Measurements from ENCODE around the gene ZRSR2. TPM values are rescaled to one million over a fixed set of nuclear protein-coding genes. Genes with fewer than 3 reads are reported as not detected.

Gene ZRSR2
- total RNA-seq, 6 donors from 2014 or later = 8.2 to 46.1 (median 15.4) TPM

DNA sequence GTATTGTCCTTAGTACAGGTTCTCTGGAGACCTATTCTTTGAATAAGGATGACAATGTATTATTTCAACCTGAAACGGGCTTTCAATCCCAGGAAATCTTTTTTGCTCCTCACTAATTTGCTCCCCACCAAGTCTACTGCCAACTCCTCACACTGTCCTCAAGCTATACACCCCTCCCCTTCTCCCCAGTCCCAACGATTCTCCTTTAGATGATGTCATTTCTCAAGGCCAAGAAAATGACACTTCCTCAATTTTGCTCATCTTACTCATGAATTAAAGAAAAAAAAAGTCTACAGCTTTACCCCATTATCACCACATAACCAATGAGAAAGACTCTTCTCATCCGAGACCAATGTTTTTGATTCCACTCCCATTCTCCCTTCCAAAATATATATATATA is 43.8 kb downstream of the ZRSR2 start:
- H3K27ac ChIP-seq = no peak overlapping the region
- WGBS, 2 donors = 71 to 74% methylated on average over 3 of the region's 3 CpGs
- DNase-seq (no peak), ATAC-seq (ENCODE audit: low FRiP score in 2 of 2) (no peak)
- no peaks in the 10 kb centered on the region for H3K9me3 ChIP-seq
- no peak overlapping the region for H3K4me3 ChIP-seq
- H3K27me3 ChIP-seq = no peaks in the 10 kb centered on the region
- TF ChIP-seq, protein P1, sequence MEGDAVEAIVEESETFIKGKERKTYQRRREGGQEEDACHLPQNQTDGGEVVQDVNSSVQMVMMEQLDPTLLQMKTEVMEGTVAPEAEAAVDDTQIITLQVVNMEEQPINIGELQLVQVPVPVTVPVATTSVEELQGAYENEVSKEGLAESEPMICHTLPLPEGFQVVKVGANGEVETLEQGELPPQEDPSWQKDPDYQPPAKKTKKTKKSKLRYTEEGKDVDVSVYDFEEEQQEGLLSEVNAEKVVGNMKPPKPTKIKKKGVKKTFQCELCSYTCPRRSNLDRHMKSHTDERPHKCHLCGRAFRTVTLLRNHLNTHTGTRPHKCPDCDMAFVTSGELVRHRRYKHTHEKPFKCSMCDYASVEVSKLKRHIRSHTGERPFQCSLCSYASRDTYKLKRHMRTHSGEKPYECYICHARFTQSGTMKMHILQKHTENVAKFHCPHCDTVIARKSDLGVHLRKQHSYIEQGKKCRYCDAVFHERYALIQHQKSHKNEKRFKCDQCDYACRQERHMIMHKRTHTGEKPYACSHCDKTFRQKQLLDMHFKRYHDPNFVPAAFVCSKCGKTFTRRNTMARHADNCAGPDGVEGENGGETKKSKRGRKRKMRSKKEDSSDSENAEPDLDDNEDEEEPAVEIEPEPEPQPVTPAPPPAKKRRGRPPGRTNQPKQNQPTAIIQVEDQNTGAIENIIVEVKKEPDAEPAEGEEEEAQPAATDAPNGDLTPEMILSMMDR (IDR thresholded peaks at IDR 0.05) = no peak
- TF ChIP-seq POLR2A (IDR thresholded peaks at IDR 0.05) = no peak
- TF ChIP-seq EP300 (IDR thresholded peaks at IDR 0.05) = no peak
- TF ChIP-seq POLR2AphosphoS5 (IDR thresholded peaks at IDR 0.05) = no peak
- H3K4me1 ChIP-seq = no peaks in the 10 kb centered on the region
- H3K36me3 ChIP-seq = no peaks in the 10 kb centered on the region

DNA sequence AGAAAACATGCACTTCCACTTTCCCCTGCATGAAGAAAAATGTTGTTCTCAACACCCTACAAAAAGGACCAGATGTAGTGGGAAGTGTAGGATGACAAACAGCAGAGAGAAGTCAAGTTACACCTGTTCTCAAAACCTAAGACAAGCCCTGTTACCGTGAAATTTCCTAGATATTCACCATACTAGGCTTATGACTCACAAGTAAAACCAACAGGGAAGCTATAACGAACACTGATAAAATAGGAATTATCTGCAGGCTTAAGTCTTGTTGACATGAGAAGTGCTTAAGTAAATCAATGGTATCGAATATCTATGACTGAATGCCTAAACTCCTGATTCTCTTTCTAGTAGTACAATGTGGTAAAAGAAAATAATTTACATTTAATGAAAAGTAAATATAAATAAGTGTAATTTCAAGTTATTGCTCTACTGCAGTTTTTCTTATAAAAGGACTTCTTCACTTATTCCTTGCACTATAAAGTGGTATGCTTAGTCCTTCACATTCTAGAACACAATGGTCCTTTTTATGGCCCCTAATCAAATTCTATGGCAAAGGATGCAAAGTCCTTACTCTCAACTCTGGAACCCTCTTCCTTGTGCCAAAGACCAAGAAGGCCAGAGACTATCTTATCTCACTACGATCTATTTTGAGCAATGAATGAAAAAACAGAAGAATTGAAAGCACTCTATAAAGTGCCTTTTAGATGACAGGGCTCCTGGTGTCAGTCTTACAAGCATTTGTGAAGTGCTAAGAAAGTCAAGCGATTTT is 44.7 kb downstream of the ZRSR2 start:
- Histone ChIP-seq H3K4me3 (no peak overlapping the region), H3K4me1 (no peaks in the 10 kb centered on the region), H3K36me3 (no peaks in the 10 kb centered on the region), H3K27ac (no peak overlapping the region), H3K9me3 (no peaks in the 10 kb centered on the region), H3K27me3 (no peaks in the 10 kb centered on the region)
- DNase-seq (no peak), ATAC-seq (ENCODE audit: low FRiP score in 2 of 2) (no peak)
- TF ChIP-seq, protein P1 (IDR thresholded peaks at IDR 0.05) = no peak
- TF ChIP-seq EP300 (IDR thresholded peaks at IDR 0.05) (no peak), POLR2A (IDR thresholded peaks at IDR 0.05) (no peak), POLR2AphosphoS5 (IDR thresholded peaks at IDR 0.05) (no peak)
- WGBS, 2 donors = 72 to 82% methylated on average over 5 of the region's 5 CpGs

DNA sequence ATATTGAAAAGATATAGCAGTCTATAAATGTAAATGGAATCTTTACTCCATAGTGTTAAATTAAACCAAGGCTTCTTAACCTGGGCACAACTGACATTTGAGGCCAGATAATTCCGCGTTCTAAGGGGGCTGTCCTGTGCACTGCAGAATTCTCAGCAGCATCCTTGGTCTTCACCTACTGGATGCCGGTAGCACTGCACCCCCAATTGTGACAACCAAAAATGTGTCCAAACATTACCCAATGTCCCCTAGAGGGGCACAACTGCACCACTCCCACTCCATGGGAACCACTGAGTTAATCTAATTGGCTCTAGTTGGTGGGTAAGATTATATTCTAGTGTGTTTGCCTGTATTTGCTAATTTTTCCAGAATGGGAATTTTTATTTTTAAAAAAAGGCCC is 47.7 kb downstream of the ZRSR2 start:
- no peaks in the 10 kb centered on the region for H3K9me3 ChIP-seq
- TF ChIP-seq EP300 (IDR thresholded peaks at IDR 0.05) = no peak
- TF ChIP-seq POLR2AphosphoS5 (IDR thresholded peaks at IDR 0.05) = no peak
- no peak for TF ChIP-seq POLR2A (IDR thresholded peaks at IDR 0.05)
- TF ChIP-seq, protein P1 (IDR thresholded peaks at IDR 0.05) = no peak
- no peaks in the 10 kb centered on the region for H3K36me3 ChIP-seq
- no peaks in the 10 kb centered on the region for H3K27me3 ChIP-seq
- H3K4me3 ChIP-seq = no peak overlapping the region
- no peaks in the 10 kb centered on the region for H3K4me1 ChIP-seq
- 92 to 100% methylated on average over 1 to 3 of the region's 3 CpGs for WGBS, 2 donors
- ATAC-seq (ENCODE audit: low FRiP score in 2 of 2) (no peak), DNase-seq (no peak)
- H3K27ac ChIP-seq = no peak overlapping the region

DNA sequence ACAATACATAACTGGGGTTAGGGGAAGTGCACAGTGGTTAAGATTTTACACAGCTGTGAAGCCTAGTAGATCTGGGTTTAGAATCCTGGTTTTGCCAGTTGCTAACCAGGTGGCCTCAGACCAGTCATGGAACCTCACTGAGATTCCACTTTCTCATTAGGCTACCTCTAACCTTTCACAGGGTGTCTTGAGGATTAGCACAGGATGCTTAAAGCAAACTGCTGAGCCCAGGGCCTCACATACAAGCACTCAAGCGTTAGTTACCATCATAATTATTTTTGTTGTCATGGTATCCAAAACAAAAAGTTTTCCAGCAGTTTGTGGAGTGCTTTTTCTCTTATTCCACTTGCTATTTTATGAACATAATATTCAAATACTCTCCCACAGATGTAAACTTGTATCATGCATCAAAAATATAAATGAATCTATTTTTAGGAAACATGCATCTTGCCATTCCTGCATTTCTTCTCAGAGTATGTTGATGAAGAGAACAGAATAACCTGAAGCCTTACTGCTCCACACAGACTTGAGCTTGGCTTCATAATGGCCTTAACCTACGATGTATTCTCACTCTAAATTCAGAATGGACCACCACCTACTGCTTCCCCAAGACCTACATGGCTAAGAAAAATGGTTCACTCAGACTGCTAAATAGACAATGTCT is 51.7 kb downstream of the ZRSR2 start:
- Histone ChIP-seq H3K4me1 (no peaks in the 10 kb centered on the region), H3K9me3 (no peaks in the 10 kb centered on the region), H3K36me3 (peaks cover 0 to 16% (median 0%) of the 10 kb centered on the region in 4 donors), H3K27me3 (no peaks in the 10 kb centered on the region), H3K27ac (no peak overlapping the region), H3K4me3 (no peak overlapping the region)
- DNase-seq (no peak), ATAC-seq (ENCODE audit: low FRiP score in 2 of 2) (no peak)
- 79 to 88% methylated on average over 2 of the region's 2 CpGs for WGBS, 2 donors
- no peak for TF ChIP-seq EP300 (IDR thresholded peaks at IDR 0.05)
- TF ChIP-seq, protein P1 (IDR thresholded peaks at IDR 0.05) = no peak
- TF ChIP-seq POLR2AphosphoS5 (IDR thresholded peaks at IDR 0.05) = no peak
